Vagina (tissue), 2 donors: Measurements from ENCODE around the gene C7. TPM values are rescaled to one million over a fixed set of nuclear protein-coding genes. Genes with fewer than 3 reads are reported as not detected.

Experiments used
- DNase-seq, 2 donors: peaks; one replicate each; pipeline ENCODE4 v3.0.0-alpha.2; 2017; ENCODE audit errors: extremely low spot score in 2 of 2
- H3K27ac ChIP-seq: fragments of 200-600 bp; sonication (generic); one replicate; pipeline ENCODE4 v1.5.1; 2019
- H3K27me3 ChIP-seq: fragments of 200-600 bp; sonication (generic); one replicate; pipeline ENCODE4 v1.5.1; 2019
- H3K36me3 ChIP-seq, 2 donors: fragments of 200-600 bp; sonication (generic); one replicate each; pipeline ENCODE4 v1.5.1; 2017 to 2019
- H3K4me1 ChIP-seq: fragments of 200-600 bp; sonication (generic); one replicate; pipeline ENCODE4 v1.5.1; 2019
- H3K4me3 ChIP-seq, 2 donors: fragments of 200-600 bp; sonication (generic); 1 replicate in 1 of 2; 2 replicates in 1 of 2; pipeline ENCODE4 v1.5.1; 2016 to 2019
- H3K9me3 ChIP-seq: fragments of 200-600 bp; sonication (generic); one replicate; pipeline ENCODE4 v1.5.1; 2019
- POLR2A ChIP-seq, 2 donors: fragments of 450-650 bp; IDR thresholded peaks; one replicate each; pipeline ENCODE4 v1.6.1; 2017; ENCODE audit warnings: antibody characterized with exemption in 2 of 2, mild to moderate bottlenecking in 2 of 2, moderate library complexity in 2 of 2
- POLR2AphosphoS5 ChIP-seq, 2 donors: sonication (generic); formaldehyde crosslinking; IDR thresholded peaks; one replicate each; pipeline ENCODE4 v1.9.0; 2017; ENCODE audit warnings: antibody characterized with exemption in 2 of 2, mild to moderate bottlenecking in 2 of 2, low read depth in 1 of 2; ENCODE audit not compliant: insufficient read depth in 1 of 2
- intact Hi-C: fragments of 100-400 bp; cut with DNase I; formaldehyde crosslinking; loops from one replicate; pipeline ENCODE4 v1.15.1; 2023
- total RNA-seq: library from RNA; depleted of rRNA; stranded (reverse); fragments of >200 nt; gene quantifications from one replicate; pipeline ENCODE4 v1.2.3, GENCODE V29; 2016
- TF ChIP-seq, protein P1 (sequence below), 3 experiments: fragments of 450-650 bp in 2 of 3; fragments of 200-600 bp in 1 of 3; sonication (generic) in 1 of 3; IDR thresholded peaks; one replicate each; pipeline ENCODE4 v1.5.1; 2017 to 2019; ENCODE audit warnings: antibody characterized with exemption in 3 of 3, mild to moderate bottlenecking in 2 of 3, moderate library complexity in 2 of 3

Gene C7
- total RNA-seq, 1 donor from 2014 or later = 385 TPM

DNA sequence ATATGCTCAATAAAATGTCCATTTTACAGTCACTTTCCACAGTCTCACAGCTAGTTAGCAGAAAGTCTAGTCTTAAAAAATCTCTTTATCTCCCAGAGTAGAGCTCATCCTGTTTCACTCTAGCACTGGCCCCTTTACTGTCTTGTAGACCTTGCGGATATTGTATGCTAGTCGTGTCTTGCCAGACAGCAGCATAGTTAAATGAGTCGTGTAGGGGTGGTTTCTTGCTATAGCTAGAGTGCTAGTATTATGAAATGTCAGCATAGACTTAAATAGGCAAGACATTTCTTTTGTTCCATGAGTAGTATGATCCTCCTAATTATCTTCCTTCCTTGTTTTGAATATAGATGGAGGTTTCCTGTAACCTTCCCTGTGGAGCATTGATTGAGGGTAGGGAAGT lies 77.4 kb downstream of the C7 start:
- Histone ChIP-seq H3K27ac (no peak overlapping the region), H3K9me3 (no peaks in the 10 kb centered on the region), H3K36me3 (no peaks in the 10 kb centered on the region), H3K4me3 (no peak overlapping the region), H3K4me1 (peaks cover 11% of the 10 kb centered on the region), H3K27me3 (no peaks in the 10 kb centered on the region)
- no peak for TF ChIP-seq POLR2AphosphoS5 (IDR thresholded peaks at IDR 0.05; ENCODE audit: insufficient read depth in 1 of 2, low read depth in 1 of 2)
- TF ChIP-seq POLR2A (IDR thresholded peaks at IDR 0.05) = no peak
- TF ChIP-seq, protein P1, sequence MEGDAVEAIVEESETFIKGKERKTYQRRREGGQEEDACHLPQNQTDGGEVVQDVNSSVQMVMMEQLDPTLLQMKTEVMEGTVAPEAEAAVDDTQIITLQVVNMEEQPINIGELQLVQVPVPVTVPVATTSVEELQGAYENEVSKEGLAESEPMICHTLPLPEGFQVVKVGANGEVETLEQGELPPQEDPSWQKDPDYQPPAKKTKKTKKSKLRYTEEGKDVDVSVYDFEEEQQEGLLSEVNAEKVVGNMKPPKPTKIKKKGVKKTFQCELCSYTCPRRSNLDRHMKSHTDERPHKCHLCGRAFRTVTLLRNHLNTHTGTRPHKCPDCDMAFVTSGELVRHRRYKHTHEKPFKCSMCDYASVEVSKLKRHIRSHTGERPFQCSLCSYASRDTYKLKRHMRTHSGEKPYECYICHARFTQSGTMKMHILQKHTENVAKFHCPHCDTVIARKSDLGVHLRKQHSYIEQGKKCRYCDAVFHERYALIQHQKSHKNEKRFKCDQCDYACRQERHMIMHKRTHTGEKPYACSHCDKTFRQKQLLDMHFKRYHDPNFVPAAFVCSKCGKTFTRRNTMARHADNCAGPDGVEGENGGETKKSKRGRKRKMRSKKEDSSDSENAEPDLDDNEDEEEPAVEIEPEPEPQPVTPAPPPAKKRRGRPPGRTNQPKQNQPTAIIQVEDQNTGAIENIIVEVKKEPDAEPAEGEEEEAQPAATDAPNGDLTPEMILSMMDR (IDR thresholded peaks at IDR 0.05) = no peak
- intact Hi-C loops = no loop called here
- DNase-seq = no peak

DNA sequence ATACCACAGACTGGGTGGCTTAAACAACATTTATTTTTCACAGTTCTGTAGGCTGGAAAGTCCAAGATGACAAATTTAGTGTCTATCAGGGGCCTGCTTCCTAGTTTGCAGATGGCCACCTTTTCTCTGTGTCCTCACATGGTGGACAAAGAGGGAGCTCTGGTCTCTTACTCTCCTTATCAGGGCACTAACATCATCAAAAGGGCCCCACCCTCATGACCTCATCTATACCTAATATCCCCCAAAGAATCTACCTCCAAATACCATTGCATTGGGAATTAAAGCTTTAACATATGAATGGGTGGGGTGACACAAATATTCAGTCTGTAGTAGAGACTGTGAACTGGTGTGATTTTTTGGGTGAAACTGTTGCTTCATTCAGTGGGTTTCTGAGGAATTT lies 78.1 kb downstream of the C7 start:
- H3K9me3 ChIP-seq = no peaks in the 10 kb centered on the region
- intact Hi-C loops = no loop called here
- TF ChIP-seq, protein P1 (IDR thresholded peaks at IDR 0.05) = no peak

DNA sequence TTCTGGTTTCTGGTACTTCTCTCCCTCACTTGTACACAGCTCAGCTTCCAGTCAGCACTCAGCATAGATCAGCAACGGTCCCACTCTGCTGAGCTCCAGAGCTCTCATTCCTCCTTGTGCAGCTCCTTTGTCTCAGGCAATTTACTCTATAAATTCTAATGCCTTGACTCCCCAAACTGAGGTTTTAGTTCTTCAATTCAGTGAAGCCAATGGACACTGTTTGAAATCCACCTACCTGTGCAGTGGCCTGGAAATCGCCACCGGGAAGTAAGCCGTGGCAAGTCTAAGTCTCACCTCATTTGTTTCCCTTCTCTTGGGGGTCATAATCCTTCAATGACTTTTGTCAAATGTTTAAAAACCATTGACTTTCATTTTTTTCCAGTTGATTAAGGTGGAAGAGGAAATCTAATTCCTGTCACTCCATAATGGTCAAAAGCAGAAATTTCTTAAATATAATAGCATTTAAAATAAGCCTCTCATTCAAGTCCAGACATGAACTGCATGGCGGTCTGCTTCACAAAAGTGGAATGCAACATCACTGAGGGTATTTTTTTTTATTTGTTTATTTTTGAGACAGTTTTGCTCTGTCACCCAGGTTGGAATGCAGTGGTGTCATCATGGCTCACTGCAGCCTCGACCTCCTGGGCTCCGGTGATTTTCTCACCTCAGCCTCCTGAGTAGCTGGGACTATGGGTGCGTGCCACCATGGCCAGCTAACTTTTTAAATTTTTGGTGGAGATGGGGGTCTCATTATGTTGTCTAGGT lies 79.6 kb downstream of the C7 start:
- TF ChIP-seq, protein P1 (IDR thresholded peaks at IDR 0.05) = no peak
- no peak for TF ChIP-seq POLR2AphosphoS5 (IDR thresholded peaks at IDR 0.05; ENCODE audit: insufficient read depth in 1 of 2, low read depth in 1 of 2)
- TF ChIP-seq POLR2A (IDR thresholded peaks at IDR 0.05) = no peak
- Histone ChIP-seq H3K4me1 (peaks cover 26% of the 10 kb centered on the region), H3K4me3 (no peak overlapping the region), H3K36me3 (no peaks in the 10 kb centered on the region), H3K27me3 (no peaks in the 10 kb centered on the region), H3K9me3 (no peaks in the 10 kb centered on the region), H3K27ac (no peak overlapping the region)
- DNase-seq = no peak
- intact Hi-C loops = no loop called here

More for the DNA sequence above, 78.1 kb downstream of the C7 start:
- DNase-seq = no peak
- no peaks in the 10 kb centered on the region for H3K27me3 ChIP-seq
- H3K4me3 ChIP-seq = no peak overlapping the region
- peaks cover 18% of the 10 kb centered on the region for H3K4me1 ChIP-seq
- no peaks in the 10 kb centered on the region for H3K36me3 ChIP-seq
- no peak overlapping the region for H3K27ac ChIP-seq

DNA sequence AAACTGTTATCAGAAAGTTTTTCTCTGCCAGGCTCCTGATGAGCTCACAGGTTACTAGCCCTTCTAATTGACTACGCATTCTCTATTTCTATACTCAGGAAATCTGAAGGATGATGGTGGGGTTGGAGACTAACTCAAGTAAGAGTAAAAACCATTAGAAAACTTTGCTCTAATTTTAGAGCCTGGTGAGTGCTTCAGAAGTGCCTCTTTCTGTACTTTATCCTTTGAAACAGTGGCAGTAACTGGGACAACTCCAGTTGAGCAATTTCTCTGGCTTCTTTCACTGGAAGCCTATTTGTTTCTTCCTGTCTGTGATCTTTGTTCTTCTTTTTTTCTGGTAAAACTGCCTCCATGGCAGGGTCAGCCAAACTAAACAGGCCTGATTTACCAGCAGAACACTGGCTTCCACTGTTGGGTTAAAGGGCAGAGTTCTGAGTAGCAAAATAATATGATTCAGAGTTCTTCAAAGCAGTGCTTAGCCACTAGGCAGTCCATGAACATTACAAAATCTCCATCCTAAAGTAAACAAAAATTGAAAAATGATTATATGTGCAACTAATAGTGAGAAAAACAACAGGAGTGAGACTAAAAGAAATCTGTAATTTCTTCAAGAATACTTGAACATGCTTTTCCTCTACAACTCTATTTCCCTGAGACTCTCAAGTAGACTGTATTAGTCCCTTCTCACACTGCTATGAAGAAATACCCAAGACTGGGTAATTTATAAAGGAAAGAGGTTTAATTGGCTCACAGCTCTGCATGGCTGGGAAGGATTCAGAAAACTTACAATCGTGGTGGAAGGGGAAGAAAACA lies 82.1 kb downstream of the C7 start:
- Histone ChIP-seq H3K27me3 (no peaks in the 10 kb centered on the region), H3K4me3 (no peak overlapping the region), H3K36me3 (no peaks in the 10 kb centered on the region), H3K9me3 (no peaks in the 10 kb centered on the region), H3K27ac (peak overlapping the region; percentile 73), H3K4me1 (peaks cover 26% of the 10 kb centered on the region)
- peak in 1 of 2 donors; percentile 90 for DNase-seq
- TF ChIP-seq POLR2A (IDR thresholded peaks at IDR 0.05) = no peak
- peak; percentile 48 to 92 for TF ChIP-seq POLR2AphosphoS5 (IDR thresholded peaks at IDR 0.05; ENCODE audit: insufficient read depth in 1 of 2, low read depth in 1 of 2)
- TF ChIP-seq, protein P1 (IDR thresholded peaks at IDR 0.05) = no peak
- intact Hi-C loops = loop anchor here (5.0 kb wide), 1 partner anchor 79 kb away; no protein-coding TSS in a partner anchor
